ENCODE measurements around the gene CSHL1.

Gene CSHL1

DNA sequence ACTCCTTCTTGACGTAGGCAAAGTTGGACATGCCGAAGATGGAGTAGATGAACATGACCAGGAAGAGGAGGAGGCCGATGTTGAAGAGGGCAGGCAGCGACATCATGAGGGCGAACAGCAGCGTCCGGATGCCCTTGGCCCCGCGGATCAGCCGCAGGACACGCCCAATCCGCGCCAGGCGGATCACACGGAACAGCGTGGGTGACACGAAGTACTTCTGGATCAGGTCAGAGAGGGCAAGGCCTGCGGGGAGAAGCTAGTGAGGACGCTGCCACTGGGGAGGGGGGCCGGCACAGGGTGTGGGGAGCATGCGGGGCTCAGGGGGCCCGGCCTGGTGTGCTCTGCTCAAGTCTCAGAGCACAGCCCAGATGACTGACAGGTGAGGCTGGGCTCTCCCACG is 30.7 kb upstream of the CSHL1 start:
- Histone ChIP-seq H2AFZ (ENCODE audit: low read depth, low read length) (no peak overlapping the region), H3K4me2 (ENCODE audit: low read length) (no peak overlapping the region), H3K36me3 (replicated peaks; ENCODE audit: low read depth, low read length) (no peaks in the 10 kb centered on the region), H4K20me1 (ENCODE audit: insufficient read depth, low read length) (no peaks in the 10 kb centered on the region), H3K27me3 (ENCODE audit: low read depth, low read length) (no peaks in the 10 kb centered on the region), H3K9ac (ENCODE audit: low read length) (no peak overlapping the region), H3K4me3 (ENCODE audit: low read length) (no peak overlapping the region), H3K79me2 (ENCODE audit: low read length) (no peaks in the 10 kb centered on the region), H3K27ac (ENCODE audit: low read length) (no peak overlapping the region), H3K9me3 (ENCODE audit: insufficient read depth, low read length) (no peaks in the 10 kb centered on the region), H3K4me1 (ENCODE audit: low read length) (peaks cover 20% of the 10 kb centered on the region)
- TF ChIP-seq, protein P1, sequence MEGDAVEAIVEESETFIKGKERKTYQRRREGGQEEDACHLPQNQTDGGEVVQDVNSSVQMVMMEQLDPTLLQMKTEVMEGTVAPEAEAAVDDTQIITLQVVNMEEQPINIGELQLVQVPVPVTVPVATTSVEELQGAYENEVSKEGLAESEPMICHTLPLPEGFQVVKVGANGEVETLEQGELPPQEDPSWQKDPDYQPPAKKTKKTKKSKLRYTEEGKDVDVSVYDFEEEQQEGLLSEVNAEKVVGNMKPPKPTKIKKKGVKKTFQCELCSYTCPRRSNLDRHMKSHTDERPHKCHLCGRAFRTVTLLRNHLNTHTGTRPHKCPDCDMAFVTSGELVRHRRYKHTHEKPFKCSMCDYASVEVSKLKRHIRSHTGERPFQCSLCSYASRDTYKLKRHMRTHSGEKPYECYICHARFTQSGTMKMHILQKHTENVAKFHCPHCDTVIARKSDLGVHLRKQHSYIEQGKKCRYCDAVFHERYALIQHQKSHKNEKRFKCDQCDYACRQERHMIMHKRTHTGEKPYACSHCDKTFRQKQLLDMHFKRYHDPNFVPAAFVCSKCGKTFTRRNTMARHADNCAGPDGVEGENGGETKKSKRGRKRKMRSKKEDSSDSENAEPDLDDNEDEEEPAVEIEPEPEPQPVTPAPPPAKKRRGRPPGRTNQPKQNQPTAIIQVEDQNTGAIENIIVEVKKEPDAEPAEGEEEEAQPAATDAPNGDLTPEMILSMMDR (IDR thresholded peaks at IDR 0.05; ENCODE audit: low read depth, low read length), result no peak
- no peak for TF ChIP-seq EZH2phosphoT487 (IDR thresholded peaks at IDR 0.05; ENCODE audit: low read depth)

DNA sequence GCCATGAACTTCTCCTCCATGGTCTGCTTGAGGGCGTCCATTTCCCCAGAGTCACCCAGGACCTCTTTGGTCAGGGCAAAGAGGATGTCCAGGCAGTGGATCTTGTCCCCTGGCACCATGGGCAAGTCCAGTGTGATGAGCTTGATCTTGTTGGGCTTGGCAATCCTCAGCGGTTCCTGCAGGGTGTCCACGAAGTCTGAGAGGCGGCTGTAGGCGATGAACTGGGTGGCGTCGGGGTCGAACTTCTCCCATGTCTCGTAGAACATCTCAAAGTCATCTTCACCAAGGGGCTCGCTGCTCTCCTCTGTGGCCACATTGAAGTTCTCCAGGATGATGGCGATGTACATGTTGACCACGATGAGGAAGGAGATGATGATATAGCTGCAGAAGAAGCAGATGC is 30.1 kb upstream of the CSHL1 start:
- Histone ChIP-seq H3K27ac (ENCODE audit: low read length) (no peak overlapping the region), H4K20me1 (ENCODE audit: insufficient read depth, low read length) (no peaks in the 10 kb centered on the region), H2AFZ (ENCODE audit: low read depth, low read length) (no peak overlapping the region), H3K36me3 (replicated peaks; ENCODE audit: low read depth, low read length) (no peaks in the 10 kb centered on the region), H3K4me3 (ENCODE audit: low read length) (no peak overlapping the region), H3K9ac (ENCODE audit: low read length) (no peak overlapping the region), H3K27me3 (ENCODE audit: low read depth, low read length) (peaks cover 3% of the 10 kb centered on the region; the same call in 1 of the 2 replicates), H3K4me2 (ENCODE audit: low read length) (no peak overlapping the region), H3K4me1 (ENCODE audit: low read length) (peaks cover 14% of the 10 kb centered on the region), H3K79me2 (ENCODE audit: low read length) (no peaks in the 10 kb centered on the region), H3K9me3 (ENCODE audit: insufficient read depth, low read length) (no peaks in the 10 kb centered on the region)
- TF ChIP-seq, protein P1 (IDR thresholded peaks at IDR 0.05; ENCODE audit: low read depth, low read length), result no peak
- no peak for TF ChIP-seq EZH2phosphoT487 (IDR thresholded peaks at IDR 0.05; ENCODE audit: low read depth)

DNA sequence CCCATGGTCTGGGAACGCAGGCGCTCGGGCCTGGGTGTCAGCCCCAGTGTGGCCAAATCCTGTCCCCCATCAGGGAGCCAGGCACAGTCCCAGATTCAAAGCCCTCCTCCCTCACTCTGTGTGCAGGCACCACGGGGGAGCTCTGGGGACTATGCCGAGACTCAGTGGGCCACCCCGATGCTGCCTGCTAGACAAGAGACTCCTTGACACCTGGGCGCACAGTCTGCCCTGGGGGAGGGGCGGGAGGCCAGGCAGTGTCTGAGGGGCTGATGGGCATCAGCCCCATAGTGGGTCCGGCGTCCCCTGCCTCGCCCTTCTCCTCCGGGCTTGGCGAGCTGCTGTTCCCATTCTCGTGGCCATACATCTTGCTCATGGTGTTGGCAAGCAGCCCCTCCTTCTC is 29.5 kb upstream of the CSHL1 start:
- Histone ChIP-seq H3K4me3 (ENCODE audit: low read length) (no peak overlapping the region), H3K9ac (ENCODE audit: low read length) (no peak overlapping the region), H3K79me2 (ENCODE audit: low read length) (no peaks in the 10 kb centered on the region), H3K9me3 (ENCODE audit: insufficient read depth, low read length) (no peaks in the 10 kb centered on the region), H3K36me3 (replicated peaks; ENCODE audit: low read depth, low read length) (no peaks in the 10 kb centered on the region), H3K27me3 (ENCODE audit: low read depth, low read length) (peaks cover 5% of the 10 kb centered on the region; the same call in 1 of the 2 replicates), H3K4me2 (ENCODE audit: low read length) (no peak overlapping the region), H3K4me1 (ENCODE audit: low read length) (peaks cover 8% of the 10 kb centered on the region), H4K20me1 (ENCODE audit: insufficient read depth, low read length) (no peaks in the 10 kb centered on the region), H3K27ac (ENCODE audit: low read length) (no peak overlapping the region), H2AFZ (ENCODE audit: low read depth, low read length) (no peak overlapping the region)
- TF ChIP-seq, protein P1 (IDR thresholded peaks at IDR 0.05; ENCODE audit: low read depth, low read length), result no peak
- TF ChIP-seq EZH2phosphoT487 (IDR thresholded peaks at IDR 0.05; ENCODE audit: low read depth), result no peak

DNA sequence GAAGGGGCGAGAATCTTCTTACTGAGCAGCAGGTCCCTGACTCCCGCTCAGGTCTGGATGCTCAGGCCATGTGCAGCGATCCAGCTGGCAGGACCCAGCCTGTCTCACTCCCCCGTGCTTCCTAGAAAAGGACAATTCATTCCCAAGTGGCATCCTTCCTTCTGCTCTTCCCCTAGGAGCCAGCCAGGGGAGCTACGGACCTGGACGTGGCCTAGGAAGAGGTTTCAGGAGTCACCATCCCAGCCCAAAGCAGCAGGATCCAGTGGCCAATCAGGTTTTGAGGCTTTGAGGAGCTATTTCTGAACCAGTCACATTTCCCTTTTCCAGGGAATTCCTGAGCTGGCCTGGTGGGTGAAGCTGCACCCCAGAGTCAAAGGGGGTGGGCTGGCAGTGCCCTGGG is 28.8 kb upstream of the CSHL1 start:
- H4K20me1 ChIP-seq (ENCODE audit: insufficient read depth, low read length), result no peaks in the 10 kb centered on the region
- peaks cover 6% of the 10 kb centered on the region; the same call in 1 of the 2 replicates for H3K4me1 ChIP-seq (ENCODE audit: low read length)
- TF ChIP-seq, protein P1 (IDR thresholded peaks at IDR 0.05; ENCODE audit: low read depth, low read length), result no peak
- TF ChIP-seq EZH2phosphoT487 (IDR thresholded peaks at IDR 0.05; ENCODE audit: low read depth), result no peak
- H3K9ac ChIP-seq (ENCODE audit: low read length), result no peak overlapping the region
- H3K27ac ChIP-seq (ENCODE audit: low read length), result no peak overlapping the region
- H3K36me3 ChIP-seq (replicated peaks; ENCODE audit: low read depth, low read length), result no peaks in the 10 kb centered on the region
- H3K9me3 ChIP-seq (ENCODE audit: insufficient read depth, low read length), result no peaks in the 10 kb centered on the region
- H3K79me2 ChIP-seq (ENCODE audit: low read length), result no peaks in the 10 kb centered on the region
- no peak overlapping the region for H2AFZ ChIP-seq (ENCODE audit: low read depth, low read length)
- no peak overlapping the region for H3K4me2 ChIP-seq (ENCODE audit: low read length)
- no peak overlapping the region for H3K4me3 ChIP-seq (ENCODE audit: low read length)
- peaks cover 5% of the 10 kb centered on the region; the same call in 1 of the 2 replicates for H3K27me3 ChIP-seq (ENCODE audit: low read depth, low read length)

Data from OCI-LY3 (cell line).